T1000 (cell line): ENCODE results near the gene CNTN6.
A peak's percentile ranks its signal among the peaks of the same experiment; 100 is the strongest.

Source experiments
- DNase-seq: peaks from one replicate; lab custom pipeline; 2025; ENCODE audit warnings: mixed read lengths; lab: John Stamatoyannopoulos, UW

Gene CNTN6

DNA sequence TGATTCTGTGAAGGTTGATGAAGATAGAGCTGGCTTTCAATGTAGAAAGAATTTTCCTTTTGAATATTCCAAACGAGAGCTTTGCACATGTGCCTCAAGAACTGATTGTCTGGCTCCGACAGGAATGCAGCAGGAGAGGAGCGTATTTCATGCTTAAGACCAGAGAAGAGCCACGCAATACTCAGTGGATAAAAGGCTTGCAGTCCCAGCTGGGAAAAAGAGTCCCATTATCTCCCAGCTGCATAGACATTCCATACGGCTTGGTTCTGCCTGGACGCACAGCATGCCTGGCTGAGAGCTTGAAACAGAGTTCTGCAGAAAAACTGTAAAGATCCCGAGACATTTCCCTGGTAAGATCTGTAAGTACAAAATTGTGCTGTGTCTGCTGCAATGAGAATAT lies at the start of gene CNTN6:
Gene CNTN6 (plus strand): TSS at position 254 of the 400 bp plus-strand sequence. CDS start 54,985 bp downstream, outside the sequence.
- no peak for DNase-seq

DNA sequence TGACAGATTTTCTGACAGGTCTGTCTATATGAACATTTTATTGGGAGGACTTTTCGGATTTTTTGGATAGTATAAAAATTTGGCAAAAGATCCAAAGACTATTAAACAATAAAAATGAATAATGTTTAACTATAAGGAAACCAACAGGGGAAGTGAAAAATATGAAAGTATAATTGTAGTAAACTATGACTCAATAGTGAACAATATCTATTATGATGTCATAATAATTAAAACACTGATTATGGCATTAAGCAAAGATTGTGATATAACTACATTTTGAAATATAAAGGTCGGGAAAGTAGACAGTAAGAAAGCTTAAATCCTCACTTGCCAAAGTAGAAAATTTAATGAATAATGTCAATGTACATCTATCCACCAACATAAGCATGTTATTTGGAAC lies 44.3 kb upstream of the CNTN6 start:
- DNase-seq = no peak

DNA sequence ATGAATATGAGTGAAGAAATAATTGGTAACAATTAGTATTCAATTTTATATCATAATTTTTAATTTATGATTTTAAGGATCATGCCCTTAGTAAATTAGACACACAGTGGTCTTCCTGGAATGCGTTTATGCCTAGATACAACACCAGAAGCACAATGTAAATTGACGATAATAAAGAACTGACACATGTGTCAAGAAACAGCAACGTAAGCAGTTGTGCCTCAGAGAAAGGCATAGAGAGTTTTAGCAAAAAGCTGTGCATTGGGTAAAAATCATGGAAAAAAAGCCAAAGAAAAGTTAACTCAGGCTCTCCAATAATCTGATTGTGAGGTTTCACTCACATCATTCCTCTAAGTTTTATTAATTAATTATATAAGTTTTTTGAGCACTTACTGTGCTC lies 37.0 kb upstream of the CNTN6 start:
- DNase-seq = no peak

DNA sequence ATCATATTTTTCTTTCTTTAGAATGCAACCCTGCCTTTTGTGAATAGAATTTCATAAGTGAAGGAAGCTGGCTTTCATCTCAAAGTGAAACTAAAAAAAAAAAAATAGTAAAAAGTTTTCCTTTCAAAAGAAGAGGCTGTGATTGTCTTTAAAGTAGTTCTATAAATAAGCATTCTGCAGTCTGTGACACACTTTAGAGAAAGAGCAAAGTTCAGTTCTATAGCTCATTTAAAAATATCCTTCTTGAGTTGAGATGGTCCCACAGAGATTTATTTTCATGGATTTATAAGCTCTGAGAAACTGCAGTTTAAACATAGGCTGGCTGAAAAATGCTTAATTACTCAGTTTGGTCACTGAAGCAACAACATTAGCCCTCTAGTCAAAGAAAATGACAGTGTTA lies 36.1 kb upstream of the CNTN6 start:
- DNase-seq = no peak

DNA sequence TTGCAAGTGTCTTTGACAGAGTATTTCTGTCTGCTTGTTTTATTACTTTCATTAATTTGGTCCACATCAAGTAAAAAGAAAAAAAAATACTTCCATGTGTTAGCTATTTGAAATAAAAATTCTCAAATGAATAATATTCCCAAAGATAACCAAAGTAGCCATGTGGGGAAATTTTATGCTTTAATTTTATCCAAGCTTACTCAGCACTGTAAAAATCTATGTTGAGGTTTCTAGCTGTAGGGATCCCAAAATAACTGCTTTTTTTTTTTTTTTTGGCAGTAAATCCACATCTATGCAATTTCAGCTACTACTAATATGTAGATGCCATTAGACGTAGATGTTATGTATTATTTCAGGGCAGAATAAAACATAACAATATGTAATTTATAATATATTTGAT lies 35.4 kb upstream of the CNTN6 start:
- no peak for DNase-seq

DNA sequence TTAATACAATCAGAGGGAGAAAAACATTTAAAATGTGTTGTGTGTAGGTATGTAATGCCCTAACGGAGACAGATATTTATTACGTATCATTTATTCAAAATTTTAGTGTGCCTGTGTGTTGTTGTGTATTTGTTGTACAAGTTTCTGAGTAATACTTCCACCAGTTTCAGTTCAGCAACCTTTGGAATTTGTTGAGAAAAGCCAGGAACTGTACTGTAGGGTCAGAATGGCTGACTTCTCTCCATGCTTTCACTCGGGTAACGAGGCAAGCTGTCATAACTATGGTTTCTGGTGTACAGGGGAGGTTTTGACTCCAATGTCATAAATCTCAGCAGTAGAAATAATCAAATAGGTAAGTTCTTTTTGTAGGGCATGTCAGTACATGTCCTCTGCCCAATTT lies 23.8 kb upstream of the CNTN6 start:
- no peak for DNase-seq

DNA sequence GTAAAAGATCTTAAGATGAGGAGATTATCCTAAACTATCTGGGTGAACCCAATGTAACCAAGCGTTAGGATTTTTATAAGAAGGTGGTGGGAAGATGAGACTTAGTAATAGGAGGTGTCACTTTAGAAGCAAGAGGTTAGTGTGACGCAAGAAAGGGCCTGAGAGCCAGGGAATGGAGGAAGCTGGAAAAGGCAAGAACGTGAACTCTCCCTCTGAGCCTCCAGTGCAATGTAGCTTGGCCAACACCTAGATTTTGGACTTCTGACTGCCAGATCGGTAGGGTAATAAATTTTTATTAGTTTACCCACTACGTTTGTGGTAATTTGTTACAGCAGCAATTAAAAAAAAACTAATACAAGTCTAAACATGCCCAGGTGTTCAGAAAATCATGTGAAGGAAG lies 20.8 kb upstream of the CNTN6 start:
- no peak for DNase-seq

DNA sequence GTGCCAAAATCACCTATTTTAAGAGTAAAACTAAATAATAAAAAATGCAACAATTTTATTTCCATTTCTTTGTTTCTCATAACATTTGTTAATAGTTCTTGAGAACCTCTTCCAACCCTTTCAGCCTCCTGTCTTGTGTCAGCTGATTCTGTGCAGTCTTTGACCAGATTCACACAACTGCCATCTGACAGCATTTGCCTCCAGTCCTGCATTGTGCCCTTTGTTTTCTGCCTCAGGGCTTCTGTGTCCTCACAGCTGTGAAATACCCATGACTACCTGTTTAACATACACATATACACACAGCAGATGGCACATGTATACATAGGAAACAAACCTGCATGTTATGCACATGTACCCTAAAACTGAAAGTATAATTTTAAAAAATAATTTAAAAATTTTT lies 13.2 kb upstream of the CNTN6 start:
- no peak for DNase-seq

DNA sequence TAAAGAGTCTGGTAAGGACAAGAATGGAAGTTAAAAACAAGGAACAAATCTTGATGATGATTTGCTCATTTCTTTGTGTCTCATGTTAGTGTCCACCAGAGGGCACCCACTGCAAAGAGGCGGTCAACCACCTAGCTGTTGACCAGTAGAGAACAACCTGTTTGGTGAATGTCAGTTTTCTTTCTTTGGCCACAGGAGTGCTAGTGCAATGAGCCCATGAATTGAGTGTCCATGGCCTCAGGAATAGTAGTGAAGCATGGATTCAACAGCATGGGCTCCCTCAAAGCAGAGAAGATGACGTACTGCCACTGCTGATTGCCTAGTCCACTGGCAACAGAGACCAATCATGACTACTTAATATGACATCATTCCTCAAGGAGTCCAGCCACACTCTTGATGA lies 10.7 kb upstream of the CNTN6 start:
- peak; percentile 42 for DNase-seq

DNA sequence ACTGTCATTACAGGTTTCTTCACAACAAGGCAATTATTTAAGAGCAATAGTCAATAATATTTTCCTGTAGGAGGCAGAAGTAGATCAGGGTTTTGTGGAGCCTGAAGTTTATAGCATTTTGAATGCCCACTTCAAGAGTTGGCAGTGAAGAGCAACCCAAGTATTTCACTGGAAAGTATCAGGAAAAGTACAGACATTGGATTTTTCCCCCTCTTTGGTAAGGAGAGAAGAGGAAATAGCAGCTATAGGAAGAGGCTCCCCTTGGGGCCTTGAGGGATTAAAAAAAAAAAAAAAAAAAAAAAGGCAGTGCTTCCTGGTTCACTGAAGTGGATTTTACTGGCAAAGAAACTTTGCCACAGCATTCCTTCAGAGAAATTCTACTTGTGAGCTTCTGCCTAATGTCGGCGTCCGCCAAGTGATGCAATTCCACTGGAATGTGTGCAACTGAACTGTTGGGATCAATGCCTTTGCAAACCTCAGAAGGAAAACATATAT lies 5.7 kb upstream of the CNTN6 start:
- peak; percentile 52 for DNase-seq

DNA sequence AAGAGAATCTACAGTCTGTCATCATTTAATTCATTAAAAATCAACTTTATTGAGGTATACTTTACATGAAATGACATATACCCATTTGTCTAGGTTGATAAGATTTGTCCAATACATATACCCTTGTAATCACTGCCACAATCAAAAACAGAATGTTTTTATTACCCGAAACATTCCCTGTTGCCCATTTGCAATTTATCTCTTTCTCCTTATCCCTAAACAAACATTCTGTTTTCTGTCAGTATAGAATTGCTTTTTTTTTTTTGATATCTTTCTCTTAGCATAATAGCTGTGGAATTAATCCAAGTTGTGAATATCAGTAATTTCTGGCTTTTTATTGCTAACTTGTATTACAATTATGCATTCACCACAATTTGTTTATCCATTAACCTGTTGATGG lies 4.3 kb upstream of the CNTN6 start:
- DNase-seq = no peak

DNA sequence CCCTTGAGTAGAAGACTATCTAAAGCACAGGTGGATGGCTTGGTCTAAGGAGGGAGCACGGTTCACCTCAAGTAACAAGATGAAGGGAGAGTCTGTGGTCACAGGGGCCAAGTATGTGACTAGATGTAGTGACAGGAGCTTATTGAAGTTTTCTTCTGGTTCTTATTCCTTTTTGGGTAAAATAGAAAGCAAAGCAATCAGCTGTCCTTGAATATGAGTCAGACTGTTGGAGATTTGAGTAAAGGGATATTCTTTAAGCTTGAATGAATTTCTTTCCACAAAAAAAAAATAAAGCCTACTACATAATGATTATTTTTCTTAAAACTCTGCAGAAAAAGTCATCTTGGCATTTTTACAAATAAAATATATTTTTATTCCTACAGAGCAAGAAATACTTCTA lies 1.5 kb upstream of the CNTN6 start:
- no peak for DNase-seq

DNA sequence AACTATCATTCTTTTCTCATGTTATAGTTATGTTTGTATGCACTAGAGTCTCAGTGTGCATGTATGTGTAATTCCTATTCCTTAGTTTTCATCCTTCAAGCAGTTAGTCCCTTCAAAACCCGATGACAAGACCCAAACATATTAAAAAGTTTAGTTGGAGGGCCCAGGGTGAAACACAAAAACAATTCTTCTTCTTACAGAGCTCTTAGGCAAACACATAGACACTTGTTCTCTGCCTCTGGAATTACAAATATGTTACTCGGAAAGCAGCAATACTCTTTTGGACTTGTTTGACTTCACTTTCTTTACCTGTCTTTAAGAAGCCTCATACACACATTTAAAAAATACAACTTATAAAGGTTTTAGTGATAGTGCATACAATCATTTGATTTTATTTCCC lies 763 bp upstream of the CNTN6 start:
- no peak for DNase-seq

DNA sequence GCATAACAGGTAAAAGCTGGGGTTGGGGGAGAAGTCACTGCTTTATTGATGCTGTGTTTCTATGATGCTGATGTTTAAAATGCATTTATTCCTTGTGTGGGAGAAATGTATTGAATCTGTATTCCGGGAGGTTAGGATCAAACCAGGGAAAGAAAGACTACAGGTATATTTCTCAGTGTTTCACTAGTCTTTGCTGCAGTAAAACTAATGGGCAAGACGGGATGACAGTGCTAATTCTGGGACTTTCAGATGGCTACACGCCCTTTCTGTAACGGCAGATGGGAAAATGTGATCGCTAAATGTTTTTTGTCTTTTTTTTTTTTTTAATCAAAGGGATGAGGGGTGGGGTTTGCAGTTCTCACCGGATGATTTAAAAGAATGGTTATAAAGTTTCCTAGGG lies 393 bp downstream of the CNTN6 start:
- DNase-seq = no peak

DNA sequence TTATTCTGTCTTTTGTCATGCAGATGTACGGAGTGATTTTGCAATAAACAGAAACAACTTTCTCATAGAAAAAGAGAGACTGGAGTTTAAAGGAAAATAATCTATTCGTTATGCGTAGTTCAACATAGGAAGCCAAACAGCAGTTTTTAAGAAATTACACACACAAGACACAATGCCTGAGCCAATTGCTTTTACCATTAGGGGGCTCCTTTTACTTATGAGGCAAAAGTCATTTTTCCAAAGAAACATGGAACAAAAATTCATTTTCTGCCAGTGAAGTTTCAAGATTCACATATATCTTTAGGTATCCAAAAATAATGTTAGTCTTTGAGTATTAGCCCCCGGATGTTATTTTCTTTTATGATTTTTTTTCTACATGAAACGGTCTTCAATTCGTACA lies 10.7 kb downstream of the CNTN6 start:
- no peak for DNase-seq

DNA sequence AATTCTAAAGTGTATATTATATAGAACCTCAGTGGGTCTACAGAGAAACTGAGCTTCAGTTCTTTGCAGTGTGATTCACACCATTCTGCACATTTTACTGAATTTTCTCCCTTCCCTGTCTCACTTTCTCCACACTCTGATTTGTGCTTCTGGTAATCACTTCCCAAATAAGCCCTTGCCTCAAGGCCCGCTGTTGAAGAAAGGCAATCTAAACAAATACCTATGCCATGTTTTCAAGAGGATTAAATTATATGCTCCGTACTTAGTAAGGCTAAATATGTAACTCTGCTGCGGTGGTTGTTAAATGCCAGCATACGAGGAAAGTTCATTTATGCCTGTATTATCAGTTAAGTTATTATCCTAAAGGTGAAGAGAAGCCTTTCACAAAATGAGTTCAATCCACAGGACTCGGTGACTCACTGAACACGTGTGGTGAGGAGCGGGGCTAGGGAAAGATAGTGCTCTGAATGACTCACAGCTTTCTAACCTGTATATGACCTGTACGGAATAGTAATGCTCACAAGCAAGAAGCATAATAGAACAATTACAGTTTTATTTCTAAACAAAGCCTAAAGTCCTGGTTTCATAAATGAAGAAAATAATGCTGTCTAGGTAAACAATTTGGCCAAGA lies 25.1 kb downstream of the CNTN6 start:
- peak; percentile 1 for DNase-seq

DNA sequence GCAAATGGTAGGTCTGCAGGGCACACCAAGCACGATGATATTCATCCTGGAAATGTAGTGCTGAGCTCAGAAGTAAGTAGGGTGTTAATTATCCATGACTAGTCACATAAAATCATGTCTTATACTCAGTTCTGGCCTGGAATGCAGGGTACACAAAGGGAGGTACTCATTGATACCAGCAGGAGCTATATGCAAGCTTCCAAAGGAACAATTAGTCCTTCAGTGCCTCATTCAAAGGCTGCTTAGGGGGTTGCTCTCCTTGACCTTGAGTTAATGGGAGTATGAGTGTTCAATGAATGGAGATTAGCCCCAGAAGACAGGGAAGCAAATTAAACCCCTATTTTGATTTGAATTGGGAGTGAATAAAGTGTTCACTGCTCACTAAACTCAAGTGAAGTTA lies 38.3 kb downstream of the CNTN6 start:
- DNase-seq = no peak

DNA sequence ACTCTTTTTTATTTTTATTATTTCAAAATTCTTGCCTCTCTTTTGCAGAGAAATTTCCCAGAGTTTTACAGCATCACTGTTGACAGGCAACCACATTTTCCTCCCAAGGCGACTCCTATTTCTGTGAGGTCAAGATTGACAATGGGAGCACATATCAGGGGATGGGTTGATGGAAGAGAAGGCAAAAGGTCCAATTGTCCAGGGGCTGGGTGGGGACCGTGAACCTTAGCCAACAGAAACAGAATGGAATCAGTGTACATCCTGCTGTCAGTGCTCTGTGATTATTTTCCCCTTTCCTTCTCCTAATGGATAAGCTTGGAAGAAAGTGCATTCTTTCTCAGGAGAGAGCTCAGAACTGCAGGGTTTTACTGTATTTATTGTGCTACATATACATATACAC lies 42.4 kb downstream of the CNTN6 start:
- DNase-seq = no peak

DNA sequence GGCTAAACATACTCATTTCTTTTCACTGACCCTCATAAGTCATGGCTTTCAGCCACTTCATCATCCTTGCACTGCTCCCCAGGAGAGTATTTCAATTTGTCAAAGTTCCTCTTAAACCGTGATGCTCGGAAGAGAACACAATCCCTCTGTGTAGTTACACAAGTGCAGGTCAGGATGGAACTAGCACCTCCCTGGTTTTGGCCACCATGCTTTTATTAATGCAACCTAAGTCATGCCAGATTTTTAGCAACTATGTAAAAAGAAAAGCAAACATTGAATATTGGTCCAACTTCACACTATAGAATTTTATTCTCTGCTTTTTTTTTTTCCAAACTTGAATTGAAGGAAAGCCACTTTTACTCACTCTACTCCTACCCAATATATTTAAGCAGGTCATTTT lies 45.2 kb downstream of the CNTN6 start:
- no peak for DNase-seq

DNA sequence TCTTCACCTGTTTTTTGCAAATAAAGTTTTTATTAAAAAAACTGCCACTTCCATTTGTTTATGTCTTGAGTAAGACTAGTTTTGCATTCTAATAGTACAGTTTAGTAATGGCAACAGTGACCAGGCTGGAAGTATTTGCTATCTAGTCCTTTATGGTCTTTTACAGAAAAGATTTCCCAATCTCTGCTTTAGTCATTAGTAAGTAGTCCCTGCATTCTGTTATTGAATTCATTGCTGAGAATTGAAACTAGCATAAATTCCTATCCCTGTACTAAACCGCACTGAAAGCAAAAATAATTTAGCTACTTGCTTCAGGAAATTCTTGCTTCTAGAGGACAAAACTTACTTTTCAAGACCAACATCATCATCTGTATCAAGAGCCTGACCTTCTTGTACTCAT lies 46.2 kb downstream of the CNTN6 start:
- DNase-seq = no peak

DNA sequence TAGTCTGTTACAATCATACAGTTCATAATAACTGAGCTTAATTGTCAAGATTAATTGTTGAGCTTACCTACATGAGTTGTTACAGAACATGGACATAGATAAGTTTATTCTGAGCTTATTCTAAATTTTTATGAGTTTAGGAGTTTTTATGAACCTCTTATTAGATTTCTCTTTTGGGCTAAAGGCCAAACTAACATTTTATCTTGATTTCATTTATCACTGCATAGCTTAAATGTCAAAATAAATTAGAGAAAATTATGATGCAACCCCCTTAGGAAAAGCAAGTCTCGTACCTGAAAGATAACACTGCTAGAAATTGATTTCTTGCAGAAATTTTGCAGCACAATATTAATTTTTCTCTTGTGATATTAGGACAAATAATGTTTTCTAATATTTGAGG lies 54.5 kb downstream of the CNTN6 start:
- DNase-seq = no peak

DNA sequence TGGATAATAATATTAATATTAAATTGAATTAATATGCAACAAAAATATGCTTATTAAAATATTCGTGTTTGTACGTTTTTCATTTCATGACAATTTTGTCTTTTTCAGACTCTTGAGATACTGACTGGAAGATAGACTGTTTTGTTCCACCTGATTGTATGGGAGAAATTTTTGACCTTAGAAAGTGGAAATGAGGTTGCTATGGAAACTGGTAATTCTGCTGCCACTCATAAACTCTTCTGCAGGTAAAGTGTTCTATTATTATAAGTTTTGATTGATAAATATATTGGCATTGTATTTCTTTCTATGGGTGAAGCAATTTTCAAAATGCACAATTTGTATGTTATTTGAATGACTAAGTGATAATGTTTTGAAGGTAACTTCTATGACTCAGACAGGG lies 55.0 kb downstream of the CNTN6 start:
- DNase-seq = no peak

DNA sequence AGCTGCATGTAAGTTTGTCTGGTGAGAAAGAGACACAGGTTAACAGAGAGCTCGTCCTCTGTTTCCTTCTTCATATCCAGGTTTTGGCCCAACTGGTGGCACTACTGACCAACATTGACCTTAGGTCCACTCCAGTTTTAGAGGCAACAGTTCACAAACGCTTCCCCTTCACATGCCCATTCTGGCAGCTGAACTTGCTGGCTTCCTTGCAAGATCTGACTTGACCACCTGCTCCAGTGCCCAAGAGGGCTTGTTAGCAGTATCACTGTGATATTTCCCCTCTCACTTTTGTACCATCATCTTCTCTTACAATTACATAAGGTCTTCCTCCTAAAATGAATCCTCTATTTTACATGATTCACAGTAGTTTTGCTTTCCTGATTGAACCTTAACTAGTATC lies 71.3 kb downstream of the CNTN6 start:
- no peak for DNase-seq

DNA sequence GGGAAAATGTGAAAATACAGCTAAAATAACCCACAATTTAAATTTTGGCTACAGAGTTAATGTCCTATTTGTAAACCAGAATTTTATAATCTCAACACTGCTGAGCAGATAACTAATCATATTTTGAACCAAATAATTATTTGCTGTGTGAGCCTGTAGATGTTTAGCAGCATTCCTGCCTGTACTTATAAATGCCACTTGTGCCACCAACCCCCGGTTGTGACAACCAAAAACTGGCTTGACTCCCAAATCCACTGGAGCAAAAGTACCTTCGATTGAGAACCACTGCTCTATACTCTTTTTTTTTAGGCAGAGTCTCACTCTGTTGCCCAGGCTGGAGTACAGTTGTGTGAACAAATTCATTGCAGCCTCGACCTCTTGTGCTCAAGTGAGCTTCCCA lies 78.5 kb downstream of the CNTN6 start:
- no peak for DNase-seq

DNA sequence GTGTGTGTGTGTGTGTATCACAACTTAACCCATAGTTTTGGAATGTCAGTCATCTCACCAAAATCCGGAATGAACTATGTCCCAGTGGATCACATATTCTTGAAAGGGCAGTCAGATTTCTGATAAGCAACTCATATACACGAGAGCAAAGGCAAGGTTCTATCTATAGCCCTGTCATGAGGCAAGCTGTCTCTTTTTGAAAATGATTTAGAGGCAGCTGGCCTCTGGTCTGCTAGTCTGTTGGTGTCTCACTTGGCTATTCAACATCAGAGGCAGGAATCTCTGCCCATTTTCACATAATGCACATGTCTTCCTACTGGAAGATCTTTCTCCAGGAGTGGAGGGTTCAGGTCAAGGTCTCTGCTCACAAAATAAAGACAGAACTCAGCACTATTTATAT lies 79.8 kb downstream of the CNTN6 start:
- no peak for DNase-seq
